A549 (cell line): ENCODE results near the gene OR2AT4.

Experiments
- CEBPB ChIP-seq, 2 experiments: fragments of >200 bp in 1 of 2; sonication (Bioruptor Twin) in 1 of 2; formaldehyde crosslinking in 1 of 2; IDR thresholded peaks; 2 replicates each; pipeline ENCODE4 v1.6.1; 2012 to 2016
- EHF ChIP-seq: fragments of 250-450 bp; sonication (Bioruptor Pico); IDR thresholded peaks from 2 replicates; pipeline ENCODE4 v1.5.0; 2020; ENCODE audit warnings: mild to moderate bottlenecking
- JUN ChIP-seq, 2 experiments: fragments of >200 bp; sonication (Bioruptor Twin); formaldehyde crosslinking; IDR thresholded peaks; 2 replicates in 1 of 2; 3 replicates in 1 of 2; pipeline ENCODE4 v1.6.1; 2016 to 2017
- KDM1A ChIP-seq: fragments of 200-600 bp; sonication (generic); IDR thresholded peaks from 2 replicates; pipeline ENCODE4 v1.6.1; 2016; ENCODE audit warnings: low read depth, mild to moderate bottlenecking
- NPAS2 ChIP-seq: fragments of 250-450 bp; sonication (Bioruptor Pico); IDR thresholded peaks from 2 replicates; pipeline ENCODE4 v1.8.0; 2022; ENCODE audit warnings: mild to moderate bottlenecking, moderate library complexity, borderline replicate concordance
- POLR2A ChIP-seq: IDR thresholded peaks from 2 replicates; pipeline ENCODE4 v1.6.1; 2012; ENCODE audit warnings: mild to moderate bottlenecking, low read length
- RAD21 ChIP-seq, 2 experiments: fragments of >200 bp in 1 of 2; sonication (Bioruptor Twin) in 1 of 2; formaldehyde crosslinking in 1 of 2; IDR thresholded peaks in 1 of 2; conservative IDR thresholded peaks in 1 of 2; 2 replicates in 1 of 2; 3 replicates in 1 of 2; pipeline ENCODE4 v1.6.1; 2012 to 2018; ENCODE audit warnings: inconsistent platforms in 1 of 2
- RCOR1 ChIP-seq: fragments of 150-350 bp; IDR thresholded peaks from 2 replicates; pipeline ENCODE4 v1.6.1; 2014; ENCODE audit warnings: antibody characterized with exemption, low read length, low read depth
- SMC3 ChIP-seq: fragments of >200 bp; sonication (Bioruptor Twin); formaldehyde crosslinking; IDR thresholded peaks from 3 replicates; pipeline ENCODE4 v1.6.1; 2018; ENCODE audit warnings: inconsistent platforms
- ZSCAN20 ChIP-seq: fragments of 250-450 bp; sonication (Bioruptor Pico); IDR thresholded peaks from 2 replicates; pipeline ENCODE4 v1.8.0; 2022; ENCODE audit warnings: mild to moderate bottlenecking, moderate library complexity
- TF ChIP-seq, protein P1 (sequence below): fragments of >200 bp; sonication (Bioruptor Twin); formaldehyde crosslinking; IDR thresholded peaks from 3 replicates; pipeline ENCODE4 v1.5.1; 2016
- TF ChIP-seq, protein P2 (sequence below): fragments of 200-600 bp; sonication (generic); IDR thresholded peaks from 2 replicates; pipeline ENCODE4 v1.6.1; 2016; ENCODE audit warnings: antibody characterized with exemption, mild to moderate bottlenecking, moderate library complexity

DNA sequence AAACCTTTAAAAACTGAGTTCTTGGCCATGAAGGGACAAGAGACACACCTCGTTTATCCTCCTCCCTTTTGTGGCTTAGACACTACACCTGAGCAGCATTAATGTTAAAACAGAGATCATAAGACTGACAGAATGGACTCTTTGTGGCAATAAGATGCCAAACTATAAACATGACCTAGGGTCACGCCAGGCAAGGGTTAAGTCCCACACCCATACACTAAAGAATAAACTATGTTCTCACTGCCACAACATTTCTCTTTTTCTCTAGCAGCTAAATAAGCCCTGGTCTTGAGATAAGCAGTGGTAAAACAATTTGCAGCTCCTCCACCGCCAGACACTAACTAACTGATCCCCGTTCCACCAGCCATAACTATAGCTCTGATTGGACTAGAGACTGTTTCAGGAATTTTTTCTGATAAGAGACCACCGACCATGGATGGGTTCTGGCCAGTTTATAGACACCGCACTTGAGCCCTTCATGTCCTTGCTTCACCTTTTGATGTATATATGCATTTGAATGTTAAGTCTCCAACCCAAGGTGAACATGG lies 49.4 kb upstream of the OR2AT4 start:
- TF ChIP-seq CEBPB (IDR thresholded peaks at IDR 0.05): no peak
- no peak for TF ChIP-seq ZSCAN20
- no peak for TF ChIP-seq POLR2A
- no peak for TF ChIP-seq KDM1A
- TF ChIP-seq, protein P1, sequence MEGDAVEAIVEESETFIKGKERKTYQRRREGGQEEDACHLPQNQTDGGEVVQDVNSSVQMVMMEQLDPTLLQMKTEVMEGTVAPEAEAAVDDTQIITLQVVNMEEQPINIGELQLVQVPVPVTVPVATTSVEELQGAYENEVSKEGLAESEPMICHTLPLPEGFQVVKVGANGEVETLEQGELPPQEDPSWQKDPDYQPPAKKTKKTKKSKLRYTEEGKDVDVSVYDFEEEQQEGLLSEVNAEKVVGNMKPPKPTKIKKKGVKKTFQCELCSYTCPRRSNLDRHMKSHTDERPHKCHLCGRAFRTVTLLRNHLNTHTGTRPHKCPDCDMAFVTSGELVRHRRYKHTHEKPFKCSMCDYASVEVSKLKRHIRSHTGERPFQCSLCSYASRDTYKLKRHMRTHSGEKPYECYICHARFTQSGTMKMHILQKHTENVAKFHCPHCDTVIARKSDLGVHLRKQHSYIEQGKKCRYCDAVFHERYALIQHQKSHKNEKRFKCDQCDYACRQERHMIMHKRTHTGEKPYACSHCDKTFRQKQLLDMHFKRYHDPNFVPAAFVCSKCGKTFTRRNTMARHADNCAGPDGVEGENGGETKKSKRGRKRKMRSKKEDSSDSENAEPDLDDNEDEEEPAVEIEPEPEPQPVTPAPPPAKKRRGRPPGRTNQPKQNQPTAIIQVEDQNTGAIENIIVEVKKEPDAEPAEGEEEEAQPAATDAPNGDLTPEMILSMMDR: no peak
- TF ChIP-seq, protein P2, sequence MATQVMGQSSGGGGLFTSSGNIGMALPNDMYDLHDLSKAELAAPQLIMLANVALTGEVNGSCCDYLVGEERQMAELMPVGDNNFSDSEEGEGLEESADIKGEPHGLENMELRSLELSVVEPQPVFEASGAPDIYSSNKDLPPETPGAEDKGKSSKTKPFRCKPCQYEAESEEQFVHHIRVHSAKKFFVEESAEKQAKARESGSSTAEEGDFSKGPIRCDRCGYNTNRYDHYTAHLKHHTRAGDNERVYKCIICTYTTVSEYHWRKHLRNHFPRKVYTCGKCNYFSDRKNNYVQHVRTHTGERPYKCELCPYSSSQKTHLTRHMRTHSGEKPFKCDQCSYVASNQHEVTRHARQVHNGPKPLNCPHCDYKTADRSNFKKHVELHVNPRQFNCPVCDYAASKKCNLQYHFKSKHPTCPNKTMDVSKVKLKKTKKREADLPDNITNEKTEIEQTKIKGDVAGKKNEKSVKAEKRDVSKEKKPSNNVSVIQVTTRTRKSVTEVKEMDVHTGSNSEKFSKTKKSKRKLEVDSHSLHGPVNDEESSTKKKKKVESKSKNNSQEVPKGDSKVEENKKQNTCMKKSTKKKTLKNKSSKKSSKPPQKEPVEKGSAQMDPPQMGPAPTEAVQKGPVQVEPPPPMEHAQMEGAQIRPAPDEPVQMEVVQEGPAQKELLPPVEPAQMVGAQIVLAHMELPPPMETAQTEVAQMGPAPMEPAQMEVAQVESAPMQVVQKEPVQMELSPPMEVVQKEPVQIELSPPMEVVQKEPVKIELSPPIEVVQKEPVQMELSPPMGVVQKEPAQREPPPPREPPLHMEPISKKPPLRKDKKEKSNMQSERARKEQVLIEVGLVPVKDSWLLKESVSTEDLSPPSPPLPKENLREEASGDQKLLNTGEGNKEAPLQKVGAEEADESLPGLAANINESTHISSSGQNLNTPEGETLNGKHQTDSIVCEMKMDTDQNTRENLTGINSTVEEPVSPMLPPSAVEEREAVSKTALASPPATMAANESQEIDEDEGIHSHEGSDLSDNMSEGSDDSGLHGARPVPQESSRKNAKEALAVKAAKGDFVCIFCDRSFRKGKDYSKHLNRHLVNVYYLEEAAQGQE: no peak
- TF ChIP-seq EHF (CRISPR knock-in tag): no peak
- no peak for TF ChIP-seq JUN (IDR thresholded peaks at IDR 0.05)
- TF ChIP-seq SMC3: no peak
- no peak for TF ChIP-seq NPAS2 (CRISPR knock-in tag)
- no peak for TF ChIP-seq RCOR1
- no peak for TF ChIP-seq RAD21 (conservative IDR thresholded peaks at IDR 0.05 in 1 of 2, IDR thresholded peaks at IDR 0.05 in 1 of 2)
